CD4-positive, alpha-beta T cell treated with Interleukin-17A for 1 hour (primary cell): ENCODE results near the gene EEPD1.

ENCODE experiments used
- DNase-seq: peaks from one replicate; pipeline ENCODE4 v3.0.0-alpha.2; 2020

Gene EEPD1

DNA sequence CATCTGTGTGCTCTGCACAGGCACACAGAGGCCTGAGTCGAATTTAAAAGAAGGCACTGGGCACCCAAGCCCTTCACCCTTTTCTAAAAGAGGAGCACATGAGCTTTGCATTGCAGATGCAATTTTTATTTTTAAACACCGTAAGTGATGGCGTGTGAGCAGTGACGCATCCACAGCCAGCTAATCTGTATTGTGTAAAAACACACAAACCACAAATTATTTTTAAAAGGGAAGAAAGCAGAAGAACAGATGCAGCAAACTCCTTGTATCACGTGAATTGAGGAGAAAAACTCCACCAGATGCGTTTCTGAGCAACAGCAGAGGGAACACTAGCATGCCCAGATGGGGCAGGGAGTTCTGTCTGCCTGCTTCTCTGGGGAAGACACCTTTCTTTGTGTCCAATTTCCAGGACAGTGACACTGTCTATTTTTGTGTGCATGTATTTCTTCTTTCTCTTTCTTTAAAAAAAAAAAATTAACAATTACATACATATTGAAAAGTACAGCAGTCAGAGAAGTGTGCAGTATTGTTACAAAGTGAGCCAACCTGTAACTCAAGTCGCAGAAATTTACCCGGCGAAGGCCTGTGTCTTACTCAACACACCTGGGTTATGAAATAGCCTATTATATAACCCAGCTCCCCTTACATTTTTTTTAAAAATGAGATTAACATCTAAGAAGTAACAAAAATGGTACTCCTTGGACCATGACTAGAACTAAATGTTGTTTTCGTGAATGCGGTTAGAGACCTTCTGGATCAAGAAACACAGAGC, 39.2 kb downstream of the EEPD1 start:
- DNase-seq = peak; percentile 22

DNA sequence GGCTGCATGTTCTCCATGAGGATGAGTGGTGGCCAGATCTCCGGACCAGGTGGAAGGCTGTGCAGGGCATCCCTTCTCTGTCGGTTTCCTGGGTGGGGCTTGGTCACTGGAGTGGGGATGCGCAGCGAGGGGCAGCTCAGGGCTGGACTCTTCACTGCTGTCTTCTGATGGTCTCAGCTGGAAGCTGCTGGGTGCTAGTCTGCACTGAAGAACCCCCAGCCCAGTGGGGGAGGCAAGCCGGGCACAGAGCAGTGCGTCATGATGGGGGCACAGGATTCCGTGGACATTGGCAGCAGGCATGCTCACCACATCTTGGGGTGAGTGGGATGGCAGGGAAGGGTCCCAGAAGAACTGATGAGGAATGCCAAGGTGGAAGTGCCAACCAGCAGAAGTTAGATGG, 39.8 kb downstream of the EEPD1 start:
- no peak for DNase-seq

DNA sequence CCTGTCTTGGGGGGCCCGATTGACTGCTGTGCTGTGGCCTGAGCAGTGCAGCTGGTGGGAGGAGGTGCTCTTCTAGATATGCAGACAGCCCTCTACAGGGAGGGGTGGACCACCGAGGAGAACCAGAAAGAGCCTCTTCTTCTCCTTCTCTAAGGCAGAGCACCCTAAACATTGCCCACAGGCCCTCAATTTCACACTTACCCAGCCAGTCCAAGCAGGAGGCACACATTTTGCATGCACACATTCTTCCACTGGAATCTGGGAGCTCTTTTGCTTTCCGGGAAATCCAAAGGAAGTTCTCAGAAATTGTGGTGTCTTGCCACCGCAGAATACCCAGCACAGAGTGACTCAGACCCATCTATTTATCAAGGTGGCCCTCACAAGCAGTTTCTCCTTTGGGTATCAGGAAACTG, 45.8 kb downstream of the EEPD1 start:
- DNase-seq = no peak

DNA sequence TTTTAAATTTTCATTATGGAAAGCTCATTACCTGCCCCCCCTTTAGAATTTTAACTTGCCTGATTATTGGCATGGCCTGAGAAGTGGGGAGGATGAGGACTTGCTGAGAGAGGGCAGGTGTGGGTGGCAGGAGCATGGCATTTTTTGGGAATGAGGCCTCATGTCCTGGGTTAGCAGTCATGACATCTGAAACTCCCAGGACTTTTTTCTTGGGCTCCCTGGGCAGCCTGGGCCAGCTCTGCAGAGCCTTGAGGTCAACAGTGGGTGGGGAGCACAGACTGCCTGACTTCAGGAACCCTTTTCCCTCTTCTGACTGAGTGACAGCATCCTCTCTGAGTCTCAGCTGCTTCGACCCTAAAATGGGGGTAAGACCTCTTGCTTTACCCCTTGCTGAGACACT, 46.3 kb downstream of the EEPD1 start:
- DNase-seq = no peak

DNA sequence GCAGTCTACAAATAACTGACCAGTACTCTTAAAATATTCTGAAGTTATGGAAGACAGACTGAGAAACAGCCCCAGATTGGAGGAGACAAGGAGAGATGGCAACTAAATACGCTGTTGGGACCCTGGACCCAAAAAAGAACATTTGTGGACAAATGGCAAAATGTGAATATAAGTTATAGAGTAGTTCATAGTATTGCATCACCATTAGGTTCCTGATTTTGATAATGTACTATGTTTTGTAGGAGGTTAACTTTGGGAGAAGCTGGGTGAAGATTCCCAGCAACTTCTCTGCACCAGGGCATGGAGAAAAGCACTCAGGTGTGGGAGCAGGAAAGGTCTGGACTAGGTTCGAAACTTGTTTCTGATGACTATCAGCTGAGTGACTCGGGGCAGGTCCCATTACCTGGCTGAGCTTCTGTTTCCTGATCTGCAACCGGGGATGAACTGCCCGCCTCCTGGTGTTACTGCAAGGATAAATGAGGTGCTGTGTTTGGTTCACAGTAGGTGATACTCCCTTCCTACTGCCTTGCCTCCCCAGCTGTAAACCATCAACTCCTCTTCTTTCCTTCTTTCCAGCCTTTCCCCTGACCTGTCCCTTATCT, 48.2 kb downstream of the EEPD1 start:
- DNase-seq = no peak

DNA sequence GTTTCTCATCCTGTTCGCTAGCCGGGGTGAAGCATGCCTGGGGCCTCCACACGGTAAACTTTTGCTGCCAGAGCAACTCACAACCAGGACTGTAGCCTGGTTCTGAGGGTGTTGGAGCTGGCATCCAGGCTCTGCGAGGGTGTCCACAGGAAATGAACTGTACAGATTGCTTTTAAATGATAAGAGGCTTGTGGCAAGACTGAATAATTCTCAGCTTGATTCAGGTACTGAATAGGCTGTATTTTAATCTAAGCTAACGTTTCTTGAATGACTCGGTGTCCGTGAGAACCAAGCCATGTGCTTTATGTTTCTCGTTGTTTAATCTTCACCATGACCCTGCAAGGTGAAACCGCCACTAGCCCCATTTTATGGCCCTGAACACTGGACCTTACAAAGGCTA, 49.3 kb downstream of the EEPD1 start:
- no peak for DNase-seq

DNA sequence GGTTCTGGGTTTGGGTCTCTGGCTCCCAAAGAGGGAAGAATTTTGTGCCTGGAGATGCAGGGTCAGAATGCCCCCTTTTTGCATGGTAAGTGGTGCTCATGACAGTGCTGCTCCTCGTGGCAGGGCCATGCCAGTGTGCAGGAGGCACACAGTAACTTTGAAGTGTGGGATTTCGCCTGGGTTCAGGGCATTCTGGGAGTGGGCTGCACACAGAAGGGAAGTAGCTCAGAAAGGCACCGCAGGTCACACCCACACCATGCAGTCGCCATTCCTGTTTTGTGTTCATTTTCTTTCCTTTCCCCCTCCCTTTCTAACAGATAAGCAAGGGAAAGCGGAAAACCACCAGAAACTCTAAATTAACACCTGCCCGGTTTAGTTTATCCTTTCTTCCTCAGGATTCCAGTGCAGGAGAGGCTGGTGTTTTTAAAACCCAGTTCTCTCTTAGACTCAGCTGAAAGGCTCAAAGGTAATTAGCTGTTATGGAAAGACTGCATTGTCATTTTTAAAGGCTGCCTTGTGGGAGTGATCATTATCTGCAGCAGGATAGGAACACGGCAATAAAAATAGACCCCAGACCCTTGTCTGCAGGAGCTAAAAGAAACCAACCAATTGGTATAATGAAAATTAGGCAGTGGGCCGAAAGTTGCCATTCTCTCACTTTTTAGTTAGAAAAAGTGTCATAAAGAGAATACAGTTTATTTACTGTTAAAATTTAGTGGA, 50.2 kb downstream of the EEPD1 start:
- no peak for DNase-seq

DNA sequence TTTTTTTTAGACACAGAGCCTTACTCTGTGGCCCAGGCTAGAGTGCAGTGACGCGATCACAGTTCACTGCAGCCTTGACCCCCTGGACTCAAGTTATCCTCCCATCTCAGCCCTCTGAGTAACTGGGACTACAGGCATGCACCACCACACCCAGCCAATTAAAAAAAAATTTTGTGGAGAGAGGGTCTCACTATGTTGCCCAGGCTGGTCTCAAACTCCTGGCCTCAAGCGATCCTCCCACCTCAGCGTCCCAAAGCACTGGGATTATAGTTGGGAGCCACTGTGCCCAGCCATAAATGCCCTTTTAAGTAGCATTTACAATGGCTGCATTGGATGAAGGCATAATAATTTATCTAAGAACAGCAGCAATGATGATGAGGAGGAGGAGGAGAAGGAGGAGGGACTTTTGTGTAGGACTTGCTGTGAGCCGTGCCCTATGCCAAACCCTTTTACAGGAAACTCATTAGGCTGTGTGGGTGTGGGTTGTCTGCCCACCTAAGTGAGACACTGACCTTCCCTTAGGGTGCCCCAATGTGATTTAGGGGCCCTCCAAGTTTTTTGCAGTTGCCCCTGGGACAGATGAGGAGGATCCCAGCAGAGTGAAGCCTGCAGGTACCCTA, 51.1 kb downstream of the EEPD1 start:
- DNase-seq = no peak

DNA sequence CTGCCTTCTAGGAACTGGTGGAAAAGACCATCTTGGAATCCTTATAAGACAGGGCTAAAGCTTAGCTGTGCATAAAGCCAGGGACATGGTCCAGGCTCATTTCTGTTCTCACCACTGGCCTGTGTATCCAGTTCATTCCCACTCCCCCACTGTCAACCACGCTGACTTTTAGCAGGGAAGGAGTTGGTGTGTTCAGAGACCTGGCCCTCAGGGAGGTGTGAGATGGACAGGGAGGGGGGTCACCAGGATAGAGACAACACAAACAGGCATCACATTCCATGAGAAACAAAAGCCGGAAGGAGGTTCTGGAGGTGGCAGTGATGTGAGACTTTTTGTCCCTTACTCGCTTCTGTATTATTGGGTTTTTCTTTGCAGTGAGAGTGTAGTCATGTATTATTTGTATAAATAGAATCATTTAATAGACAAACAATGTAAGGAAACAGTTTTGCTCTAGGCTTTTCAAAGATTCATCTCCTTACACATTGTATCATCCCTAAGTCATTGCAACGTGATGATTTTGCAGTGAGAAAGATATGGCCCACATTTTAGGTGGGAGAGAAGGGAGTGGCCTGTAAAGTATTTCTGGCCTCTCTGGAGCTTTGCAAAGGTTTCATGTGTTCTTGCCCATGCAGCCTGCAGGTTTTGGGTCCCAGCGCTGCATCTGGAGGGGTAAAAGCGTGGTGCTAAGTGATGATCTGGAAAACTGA, 52.0 kb downstream of the EEPD1 start:
- DNase-seq = no peak

DNA sequence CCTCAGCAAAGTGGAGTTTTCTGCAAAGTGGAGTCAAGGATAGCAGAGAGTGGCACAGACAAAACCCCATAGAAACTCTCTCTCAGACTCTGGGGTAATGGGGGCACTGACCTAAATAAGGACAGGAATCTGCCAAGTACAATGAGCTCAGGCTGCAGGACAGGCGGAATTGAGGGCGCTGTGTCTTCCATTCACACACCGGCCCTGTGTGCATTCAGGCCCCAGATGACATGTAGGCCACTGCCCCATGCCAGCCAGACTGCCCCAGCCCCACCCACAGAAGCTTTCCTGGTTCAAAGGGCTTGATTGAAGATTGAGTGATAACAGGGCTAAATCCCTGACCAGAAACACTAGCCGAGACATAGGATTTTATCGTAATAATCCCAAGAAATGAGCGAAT, 52.7 kb downstream of the EEPD1 start:
- no peak for DNase-seq

DNA sequence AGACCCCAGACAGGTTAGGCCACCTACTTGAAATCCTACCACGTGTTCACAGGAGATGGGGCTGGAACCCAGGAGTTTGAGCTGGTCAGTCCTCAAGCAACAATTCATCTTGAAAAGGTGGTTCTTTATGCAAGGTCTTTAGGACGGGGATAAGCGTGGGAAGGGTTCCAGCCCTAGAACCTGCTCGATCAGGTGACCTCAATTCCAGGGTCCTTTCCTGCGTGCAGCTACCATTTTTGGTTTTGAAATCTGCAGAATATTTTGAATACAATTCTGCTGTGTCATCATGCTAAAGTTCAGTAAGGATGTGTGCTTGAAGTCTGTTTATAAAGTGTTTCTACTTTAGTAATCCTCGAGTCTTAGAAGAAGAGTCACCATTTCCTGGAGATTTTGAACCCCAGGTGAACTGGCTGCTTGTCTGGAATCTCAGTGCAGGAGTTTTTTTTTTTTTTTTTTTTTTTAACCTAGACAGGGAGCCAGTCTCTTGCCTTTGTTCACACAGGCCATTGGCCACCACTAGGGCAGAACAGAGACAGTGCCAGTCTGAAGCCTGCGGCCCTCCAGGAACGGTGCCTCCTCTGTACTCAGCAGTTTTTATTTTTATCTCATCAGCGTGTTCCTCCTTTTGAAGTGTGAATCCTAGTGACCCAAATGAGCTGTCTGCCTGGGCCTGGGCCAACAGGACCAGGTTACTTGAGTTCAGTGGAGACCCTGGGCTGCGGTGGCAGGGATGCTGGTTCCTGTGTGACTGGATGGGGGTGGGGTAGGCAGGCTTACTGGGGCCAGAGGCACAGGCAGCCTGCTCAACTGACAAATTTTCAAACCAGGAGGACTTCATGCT, 54.6 kb downstream of the EEPD1 start:
- peak; percentile 39 for DNase-seq

DNA sequence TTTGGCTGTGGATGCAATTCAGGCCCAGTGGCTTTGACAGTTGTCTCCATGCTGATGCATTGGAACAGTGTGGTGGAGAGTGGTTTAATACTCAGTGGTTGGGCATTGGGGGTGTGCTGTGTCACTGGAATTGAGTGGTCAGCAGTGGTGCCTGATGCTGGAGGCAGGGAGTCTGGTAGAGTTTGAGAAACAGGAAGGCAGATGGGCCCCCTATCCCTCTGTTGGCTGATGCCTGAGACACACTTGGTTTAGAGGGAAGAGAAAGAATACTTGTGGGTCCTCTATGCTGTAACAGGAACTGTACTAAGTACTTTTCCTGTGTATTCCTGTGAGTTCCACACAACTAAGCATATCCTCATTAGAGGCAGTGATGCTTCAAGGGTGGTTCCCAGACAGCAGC, 55.4 kb downstream of the EEPD1 start:
- DNase-seq = no peak

DNA sequence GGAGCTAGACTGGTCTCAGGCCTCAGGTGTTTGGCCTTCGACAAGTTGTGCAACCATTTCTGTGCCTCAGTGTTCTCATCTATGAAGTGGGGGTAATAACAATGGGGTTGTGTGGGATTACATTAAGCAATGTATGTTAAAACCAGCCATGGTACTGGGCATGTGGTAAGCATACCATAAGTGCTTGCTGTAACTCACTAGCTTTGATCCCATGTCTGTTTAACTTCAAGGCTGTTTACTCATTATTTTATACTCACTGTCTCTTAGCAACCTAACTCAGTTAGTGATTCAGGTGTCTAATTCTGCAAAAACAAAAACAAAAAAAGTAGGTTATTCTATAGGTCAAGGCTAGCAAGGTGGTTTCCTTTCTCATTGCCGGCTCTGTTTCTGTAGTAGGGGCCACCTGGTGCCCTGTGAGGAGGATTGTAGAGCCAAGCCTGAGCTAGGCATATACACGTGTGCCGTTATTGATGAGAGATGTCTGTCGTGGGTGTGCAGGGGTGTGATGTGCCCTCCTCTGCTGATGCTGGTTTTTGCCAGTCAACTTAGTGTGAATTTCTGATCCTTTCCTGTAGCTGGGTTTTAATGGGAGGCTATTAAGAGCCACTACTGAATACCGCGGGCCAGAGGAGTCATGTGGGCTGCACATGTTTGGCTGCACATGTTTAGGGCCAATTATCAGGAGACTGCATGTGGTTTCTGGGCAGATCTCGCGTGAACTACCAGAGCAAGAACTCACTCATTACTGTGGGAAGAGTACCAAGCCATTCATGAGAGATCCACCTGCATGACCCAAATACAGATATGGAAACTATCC, 56.2 kb downstream of the EEPD1 start:
- peak; percentile 52 for DNase-seq

DNA sequence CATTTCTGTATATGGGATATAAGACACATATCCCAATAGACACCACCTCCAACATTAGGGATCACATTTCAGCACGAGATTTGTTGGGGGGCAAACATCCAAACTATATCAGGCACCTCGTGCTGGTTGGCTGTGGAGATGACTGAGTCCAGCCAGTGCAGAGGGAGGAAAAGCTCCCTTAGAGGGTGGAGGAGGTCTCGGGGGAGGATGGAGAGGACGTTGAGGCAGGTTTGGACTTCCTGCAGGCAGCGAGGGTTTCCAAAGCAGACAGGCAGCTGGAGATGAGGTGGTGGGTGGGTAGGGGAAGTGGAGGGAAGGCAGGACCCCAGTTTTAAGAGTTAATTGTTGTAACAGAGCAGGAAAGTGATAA, 56.7 kb downstream of the EEPD1 start:
- DNase-seq = no peak

DNA sequence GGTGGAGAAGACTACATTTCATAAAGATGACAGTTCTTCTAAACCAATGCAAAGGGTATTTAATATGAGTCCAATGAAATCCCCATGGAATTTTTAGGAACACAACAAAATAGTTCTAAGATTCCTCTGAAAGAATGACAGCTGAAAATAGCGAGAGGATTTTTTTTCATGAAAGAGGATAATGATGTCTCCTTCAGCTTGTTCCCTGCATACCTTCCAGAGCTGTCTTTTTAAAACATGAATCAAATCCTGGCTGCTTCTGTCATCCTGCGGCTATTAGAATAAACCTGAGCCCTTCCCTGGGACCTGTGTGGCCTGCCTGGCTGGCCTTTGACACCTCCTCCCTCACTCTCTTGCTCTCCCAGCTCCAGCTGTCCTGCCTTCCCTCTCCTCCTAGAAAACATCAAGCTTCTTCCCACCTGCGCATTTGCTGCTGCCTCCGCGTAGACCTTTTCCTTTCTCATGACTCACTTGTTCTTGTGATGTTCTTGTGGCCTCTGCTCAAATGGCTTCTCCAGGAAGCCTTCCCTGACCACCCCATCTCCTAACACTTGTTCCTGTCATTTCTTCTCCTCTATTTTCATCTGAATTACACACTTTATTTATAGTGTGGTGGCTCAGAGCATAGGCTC, 57.4 kb downstream of the EEPD1 start:
- DNase-seq = no peak

DNA sequence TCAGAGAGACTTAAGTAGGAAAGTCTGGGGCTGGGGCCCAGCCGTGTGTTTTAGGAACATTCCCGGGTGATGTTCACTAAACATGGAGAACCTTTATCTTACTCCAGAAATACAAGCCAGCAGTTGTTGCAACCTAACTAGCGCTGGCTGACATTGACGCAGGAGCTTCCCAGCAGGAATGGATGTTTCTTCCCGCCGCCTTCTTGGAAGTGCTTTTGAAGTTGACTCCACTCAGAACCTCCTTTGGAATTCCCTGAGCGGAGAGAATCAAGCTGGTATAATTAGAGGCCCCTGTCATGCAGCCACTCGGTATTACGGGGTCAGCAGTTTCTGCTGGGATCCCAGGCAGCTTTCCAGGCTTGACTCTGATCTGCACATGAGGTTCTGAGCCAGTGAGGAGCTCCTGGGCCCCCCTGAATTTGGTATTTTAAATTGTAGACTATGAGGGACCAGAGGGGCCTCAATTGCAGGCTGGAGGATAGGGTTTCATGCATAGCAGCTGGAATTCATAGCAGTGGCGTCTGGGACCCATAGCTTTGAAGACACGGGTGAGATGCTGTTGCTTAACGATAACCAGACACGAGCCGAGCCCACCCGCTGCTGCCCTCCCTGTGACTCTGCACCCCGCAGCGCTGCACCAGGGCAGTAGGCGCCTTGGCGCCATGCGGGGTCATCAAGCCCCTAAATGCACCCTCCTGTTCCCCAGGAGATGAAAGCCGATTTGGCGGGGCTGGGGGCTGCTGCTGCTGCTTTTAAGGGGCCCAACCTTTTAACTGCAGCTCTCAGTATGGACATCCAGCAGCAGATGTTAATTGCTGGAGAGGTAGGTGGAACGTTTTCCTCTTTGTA, 61.8 kb downstream of the EEPD1 start:
- no peak for DNase-seq

DNA sequence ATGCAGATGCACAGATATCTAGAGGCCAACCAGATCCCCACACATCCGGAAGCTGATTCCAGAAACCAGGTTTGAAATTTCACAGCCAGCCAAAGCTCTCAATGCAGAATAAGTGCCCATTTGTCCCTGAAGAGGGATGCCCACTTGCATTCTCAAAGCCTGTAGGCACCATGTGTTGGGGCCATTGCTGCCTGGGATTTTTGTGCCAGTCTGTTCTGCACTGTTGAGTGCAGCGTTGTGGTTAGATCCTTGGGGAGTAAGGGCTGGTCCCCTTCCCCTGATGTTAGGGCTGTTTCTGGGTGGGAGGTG, 62.4 kb downstream of the EEPD1 start:
- no peak for DNase-seq

DNA sequence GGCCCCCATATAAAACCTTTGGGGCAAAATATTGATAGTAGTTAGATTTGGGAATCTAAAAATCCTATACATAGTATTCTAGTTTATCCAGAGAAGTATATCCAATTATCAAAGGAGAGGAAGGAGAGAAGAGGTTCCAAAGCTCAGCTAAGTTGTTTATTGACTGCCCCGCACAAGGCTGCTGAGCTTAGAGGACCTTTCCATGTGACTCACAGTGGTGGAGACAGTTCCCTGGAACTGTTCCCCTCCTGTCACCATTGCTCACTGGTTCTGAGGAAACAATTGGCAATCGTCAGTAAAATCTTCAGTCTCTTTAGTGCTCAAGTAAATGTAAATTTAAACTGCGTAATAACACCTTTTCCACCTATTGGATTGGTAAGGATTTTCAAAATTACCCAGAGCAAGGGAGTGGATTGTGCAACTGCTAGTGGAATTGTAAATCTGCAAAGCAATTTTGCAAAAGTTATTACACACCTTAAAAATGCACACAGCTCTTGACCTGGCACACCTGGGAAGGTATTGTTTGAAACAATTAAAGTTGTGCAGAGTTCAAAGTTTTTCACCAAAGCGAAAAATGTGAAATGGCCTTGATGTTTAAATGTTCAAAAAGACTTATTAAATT, 63.1 kb downstream of the EEPD1 start:
- no peak for DNase-seq

DNA sequence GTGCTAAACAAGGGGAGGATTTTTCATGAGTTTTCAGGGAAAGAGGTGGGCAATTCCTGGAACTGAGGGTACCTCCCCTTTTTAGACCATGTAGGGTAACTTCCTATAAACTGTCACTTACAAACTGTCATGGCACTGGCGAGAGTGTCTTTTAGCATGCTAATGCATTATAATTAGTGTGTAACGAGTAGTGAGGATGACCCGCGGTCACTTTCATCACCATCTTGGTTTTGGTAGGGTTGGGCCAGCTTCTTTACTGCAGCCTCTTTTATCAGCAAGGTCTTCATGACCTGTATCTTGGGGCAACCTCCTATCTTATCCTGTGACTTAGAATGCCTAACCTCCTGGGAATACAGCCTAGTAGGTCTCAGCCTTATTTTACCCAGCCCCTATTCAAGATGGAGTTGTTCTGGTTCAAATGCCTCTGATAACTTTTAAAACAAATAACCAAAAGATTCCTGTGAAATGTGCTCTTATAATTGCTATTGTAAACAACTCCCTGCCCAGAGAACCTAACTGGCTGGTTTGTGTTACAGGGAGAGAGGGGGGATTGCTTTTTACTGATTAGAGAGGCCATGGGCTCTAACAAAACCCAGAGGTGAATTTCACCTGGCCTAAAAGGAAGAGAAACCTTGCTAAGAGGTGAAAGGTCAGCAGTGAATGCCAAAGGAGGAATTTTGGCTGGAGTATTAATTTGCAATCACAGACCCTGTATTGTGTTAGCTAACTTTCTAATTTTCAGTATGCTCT, 64.3 kb downstream of the EEPD1 start:
- no peak for DNase-seq
